GM18517 (cell line): ENCODE results near the gene ASTN2.
"Not testable (repeated sequence)": the region's sequence is repeated elsewhere in the genome, so short reads cannot be mapped to it uniquely, and the experiment has no call there.

Source experiments
- ATAC-seq: cut with Tn5 transposase; IDR thresholded peaks from one replicate; pipeline ENCODE4 v1.9.1; 2021; ENCODE audit warnings: mild to moderate bottlenecking, moderate library complexity; ENCODE audit not compliant: unreplicated experiment

Gene ASTN2

DNA sequence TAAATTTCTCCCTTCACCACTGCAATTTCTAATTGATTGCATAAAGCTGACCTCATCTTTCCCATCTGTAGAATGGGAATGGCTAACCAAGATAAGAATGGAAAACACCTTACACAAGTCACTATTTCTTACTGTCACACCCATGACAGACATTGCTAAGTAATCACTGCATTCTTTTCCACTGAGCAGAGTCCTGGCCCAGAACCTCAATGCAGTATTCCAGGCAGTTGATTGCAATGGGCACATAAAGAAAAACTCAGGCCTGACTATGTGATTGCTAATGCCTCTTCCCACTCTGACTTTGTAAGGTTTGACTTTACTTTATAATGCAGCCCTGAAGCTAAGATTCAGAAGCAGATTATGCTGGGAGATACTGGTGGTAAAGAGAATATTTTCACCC is 698.4 kb downstream of the ASTN2 start:
- no peak for ATAC-seq

DNA sequence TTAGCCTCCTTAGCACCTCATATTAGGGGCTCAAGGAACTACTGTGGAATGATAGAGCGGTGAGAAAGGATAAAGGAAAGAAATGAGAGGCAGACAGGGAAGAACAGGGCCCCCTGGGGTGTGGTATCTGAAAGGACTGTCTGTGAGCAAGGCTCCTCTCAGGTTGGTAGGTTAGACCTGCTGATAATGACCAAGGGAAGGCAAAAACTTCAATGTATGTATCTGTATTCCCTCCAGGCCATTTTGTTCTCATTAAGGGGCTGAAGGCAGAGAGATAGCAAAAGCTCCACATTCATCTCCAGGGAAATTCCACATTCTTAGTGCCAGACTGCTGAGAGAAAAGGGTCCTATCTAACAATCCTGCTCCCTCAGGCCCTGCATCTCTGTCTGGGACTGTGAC is 699.1 kb downstream of the ASTN2 start:
- ATAC-seq: no peak

DNA sequence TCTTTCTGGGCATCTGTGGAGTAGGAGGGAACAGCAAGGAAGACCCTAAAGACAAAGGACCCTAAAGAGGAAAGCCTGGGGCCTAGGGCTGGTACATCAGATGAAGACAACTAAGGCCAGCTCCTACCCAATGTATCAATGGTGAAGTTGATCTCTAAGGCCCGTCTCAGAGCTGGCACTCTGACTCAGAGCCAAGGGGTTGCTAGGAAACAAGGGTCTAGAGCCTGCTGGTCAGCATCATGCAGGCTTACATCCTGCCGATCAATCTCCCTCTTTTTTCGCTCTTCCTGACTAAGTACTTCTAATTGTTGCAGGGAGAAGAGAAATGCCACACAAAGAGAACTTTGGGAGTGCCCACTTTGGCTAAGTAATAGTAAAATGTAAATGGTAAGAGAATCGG is 701.6 kb downstream of the ASTN2 start:
- no peak for ATAC-seq

DNA sequence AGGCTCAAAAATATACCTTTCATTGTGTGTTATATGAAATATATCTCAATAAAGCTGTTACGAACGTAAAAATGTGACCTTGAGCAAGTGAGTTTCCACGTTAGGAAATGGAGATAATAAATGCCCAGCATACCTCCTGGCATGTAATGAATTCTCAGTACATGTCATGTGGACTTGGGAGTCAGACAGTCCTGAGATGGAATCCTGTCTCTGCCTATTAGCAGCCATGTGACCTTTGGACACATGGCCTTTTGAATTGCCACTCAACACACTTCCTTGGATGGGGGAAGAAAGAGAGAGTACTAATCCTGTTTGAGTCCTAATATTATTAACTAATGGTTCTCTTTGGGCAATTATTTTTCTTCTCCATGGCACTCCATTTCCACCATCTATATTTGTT is 702.1 kb downstream of the ASTN2 start:
- ATAC-seq: no peak

DNA sequence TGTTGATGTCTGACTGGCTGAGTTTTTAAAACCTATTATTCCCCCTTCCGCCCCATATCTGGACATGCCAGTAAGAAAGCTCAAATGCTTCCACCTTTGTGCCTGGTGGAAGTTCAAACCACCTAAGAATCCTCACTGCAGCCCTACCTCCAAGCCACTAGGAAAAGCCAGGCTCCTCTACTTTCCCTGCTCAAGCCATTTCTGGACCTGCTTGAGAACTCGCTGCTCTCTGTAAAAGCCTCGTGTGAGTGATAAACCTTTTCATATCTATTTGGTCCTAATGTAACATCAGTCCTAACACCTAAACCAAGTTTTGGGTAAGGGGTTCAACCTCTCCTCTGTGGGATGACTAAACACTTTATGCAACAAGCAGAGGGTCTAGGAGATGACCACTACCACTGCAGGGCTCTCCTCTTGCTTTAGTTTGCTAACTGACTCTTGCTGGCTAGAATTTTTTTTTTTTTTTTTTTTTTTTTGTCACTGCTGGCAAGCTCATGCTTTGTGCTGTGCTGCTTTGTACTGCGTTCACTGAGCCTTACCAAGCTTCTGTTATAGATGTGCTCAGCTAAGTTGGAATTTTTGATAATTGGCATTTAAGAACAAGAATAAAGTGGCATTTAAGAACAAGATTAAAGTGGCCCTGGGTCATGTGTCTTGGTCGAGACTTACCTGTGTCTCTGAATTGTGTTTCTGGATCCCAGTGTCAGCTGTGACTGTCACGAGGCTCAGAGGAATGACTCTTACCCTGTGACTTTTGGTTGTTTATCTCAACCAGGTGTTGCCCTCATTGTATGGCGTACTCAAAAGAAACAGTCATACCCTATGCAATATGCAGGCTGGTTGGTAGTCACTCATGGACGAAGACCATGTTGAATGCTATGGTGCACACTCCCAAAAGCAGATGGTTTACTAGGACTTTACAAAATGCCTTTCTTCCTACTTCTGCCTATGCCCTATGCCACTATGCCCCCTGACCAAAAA is 708.3 kb downstream of the ASTN2 start:
- no peak for ATAC-seq

DNA sequence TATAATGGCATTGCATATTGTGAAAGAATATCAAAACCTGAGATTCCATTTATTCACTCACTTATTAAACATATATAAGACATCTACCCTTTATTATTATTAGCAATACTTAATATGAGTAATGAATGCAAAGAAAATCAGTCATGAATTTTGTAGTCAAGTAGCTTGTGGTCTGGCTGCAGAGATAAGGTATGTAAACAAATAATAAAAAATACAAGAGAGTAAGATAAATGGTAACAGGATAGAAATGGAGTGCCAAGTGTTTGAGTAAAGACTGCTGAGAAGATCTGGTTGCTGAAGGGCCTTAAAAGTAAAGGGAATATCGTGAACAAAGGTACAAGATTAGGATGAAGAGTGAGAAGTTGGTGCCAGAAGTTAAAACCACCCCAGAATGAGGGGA is 709.3 kb downstream of the ASTN2 start:
- ATAC-seq: no peak

DNA sequence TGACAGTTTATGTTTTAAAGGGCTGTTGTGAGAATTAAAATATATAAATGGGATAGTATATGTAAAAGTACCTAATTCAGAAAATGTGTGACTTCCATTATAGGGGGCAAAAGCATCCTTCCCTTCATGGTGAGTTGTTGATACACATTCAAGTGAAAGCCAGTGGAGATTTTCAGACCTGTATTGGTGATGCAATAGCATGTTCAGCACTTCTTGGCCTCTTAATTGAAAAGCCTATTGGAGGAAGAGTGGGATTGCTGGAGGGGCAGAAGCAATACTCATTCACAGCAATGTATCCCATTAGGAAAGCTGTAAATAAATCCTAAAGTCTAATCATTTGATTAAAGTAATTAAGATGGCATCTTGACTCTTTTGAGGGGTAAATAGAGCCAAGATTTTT is 710.4 kb downstream of the ASTN2 start:
- no peak for ATAC-seq

DNA sequence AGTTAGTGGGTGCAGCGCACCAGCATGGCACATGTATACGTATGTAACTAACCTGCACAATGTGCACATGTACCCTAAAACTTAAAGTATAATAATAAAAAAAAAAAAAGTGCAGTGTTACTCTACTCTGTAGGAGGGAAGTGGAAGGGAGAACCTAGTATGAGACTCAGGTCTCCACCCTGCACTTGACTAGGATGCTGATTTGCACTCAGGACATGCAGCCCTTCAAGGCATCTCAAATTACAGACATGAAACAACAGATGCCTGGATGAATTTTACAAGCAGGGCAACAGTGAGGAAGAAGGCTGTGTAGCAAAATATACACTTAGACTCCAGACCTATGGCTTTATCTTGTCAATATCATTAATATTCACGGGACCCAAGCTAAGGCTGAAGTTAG is 711.2 kb downstream of the ASTN2 start:
- no peak for ATAC-seq

DNA sequence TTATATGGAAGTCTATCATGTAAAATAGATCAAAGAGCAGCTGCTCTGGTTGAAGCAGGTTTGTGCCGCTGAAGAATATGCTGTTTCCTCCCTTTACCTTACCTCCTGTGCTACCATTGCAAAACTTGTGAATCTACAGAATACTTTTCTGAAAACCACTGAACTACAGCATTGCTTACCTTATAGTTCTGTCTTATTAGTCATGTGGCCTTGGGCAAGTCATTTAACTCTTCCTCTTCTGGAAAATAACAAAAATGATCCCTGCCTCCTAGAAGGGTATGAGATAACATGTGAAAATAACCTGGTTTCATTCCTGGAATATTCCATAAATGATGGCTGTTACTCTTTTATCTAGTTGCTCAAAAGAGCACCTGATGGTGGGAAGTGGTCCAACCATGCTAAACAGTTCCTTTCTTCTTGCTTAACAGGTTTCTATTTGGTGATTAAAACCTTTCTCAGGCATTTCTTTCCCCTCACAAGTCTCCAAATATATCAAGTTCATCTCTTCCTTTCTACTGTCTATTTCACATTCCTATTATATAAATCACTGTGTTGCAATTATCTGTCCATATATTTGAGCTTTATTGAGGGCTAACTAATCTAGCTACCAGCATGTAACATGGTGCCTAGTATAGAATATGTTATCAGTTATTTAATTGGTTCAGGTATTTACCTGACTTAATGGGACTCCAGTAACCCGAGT is 712.8 kb downstream of the ASTN2 start:
- no peak for ATAC-seq

DNA sequence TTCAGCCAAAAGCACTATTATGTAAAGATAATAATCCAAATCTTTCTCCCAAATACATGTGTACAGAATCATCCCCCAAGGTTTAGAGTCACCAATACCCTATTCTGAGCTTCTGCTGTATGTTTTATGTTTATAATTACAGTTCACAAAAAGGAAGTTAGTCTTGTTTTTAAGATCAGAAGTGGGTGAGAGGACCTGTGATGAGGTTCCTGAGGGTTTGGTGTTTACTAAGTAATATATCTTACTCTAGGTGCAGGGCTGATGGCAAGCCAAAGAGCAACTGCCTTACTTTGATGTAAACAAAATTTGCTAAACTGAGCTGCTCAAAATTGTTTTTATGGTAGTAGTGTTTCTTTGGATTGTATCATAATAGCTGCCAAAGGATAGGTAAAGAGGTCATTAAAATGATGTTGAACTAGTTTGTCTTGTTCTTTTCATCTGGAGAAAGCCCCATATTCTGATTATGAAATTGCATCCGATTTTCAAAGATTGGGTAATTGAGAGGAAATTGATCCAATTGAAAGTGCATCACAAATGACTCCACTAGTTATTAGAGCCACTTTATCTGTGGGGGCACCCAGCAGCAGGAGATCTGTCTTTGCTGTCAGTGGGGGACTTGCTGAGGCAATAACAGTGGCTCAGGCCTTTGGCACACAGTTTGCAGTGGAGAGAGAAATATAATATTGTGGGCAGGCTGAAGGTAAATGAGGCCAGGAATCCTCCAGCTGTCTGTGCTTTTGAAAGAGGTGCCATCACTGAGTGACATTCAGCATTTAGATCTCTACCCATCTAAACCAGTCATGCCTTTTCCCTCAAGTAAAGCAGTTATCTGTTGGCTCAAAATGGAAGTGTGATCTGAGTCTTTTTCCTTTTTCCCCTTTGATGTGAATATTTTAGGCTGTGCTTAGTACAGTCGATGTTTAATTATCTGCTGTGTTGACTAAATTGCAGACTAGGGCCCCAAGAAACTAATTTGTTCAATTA is 713.7 kb downstream of the ASTN2 start:
- no peak for ATAC-seq

DNA sequence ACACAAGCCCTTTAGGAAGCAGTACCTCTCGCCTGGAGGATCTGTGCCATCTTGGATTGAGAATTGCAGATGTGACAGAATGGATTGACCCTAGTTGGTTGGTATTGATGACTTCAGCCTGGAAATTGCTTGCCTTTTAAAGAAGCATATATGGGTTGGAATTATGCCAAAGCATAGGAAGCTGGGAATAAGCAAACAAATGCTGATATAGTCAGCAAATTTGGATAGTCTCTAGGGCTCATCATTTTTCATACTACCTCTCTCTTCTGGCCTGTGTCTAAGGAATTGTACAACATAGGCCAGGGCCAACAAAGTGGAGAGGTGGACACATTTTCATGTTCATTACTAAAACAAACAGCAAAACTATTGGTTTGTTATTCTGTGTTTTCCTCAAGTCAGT is 714.6 kb downstream of the ASTN2 start:
- ATAC-seq: no peak

DNA sequence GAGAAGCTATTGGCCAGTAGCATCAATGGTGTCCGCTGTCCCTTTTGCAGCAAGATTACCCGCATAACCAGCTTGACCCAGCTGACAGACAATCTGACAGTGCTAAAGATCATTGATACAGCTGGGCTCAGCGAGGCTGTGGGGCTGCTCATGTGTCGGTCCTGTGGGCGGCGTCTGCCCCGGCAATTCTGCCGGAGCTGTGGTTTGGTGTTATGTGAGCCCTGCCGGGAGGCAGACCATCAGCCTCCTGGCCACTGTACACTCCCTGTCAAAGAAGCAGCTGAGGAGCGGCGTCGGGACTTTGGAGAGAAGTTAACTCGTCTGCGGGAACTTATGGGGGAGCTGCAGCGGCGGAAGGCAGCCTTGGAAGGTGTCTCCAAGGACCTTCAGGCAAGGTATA is 717.0 kb downstream of the ASTN2 start:
- ATAC-seq: no peak

DNA sequence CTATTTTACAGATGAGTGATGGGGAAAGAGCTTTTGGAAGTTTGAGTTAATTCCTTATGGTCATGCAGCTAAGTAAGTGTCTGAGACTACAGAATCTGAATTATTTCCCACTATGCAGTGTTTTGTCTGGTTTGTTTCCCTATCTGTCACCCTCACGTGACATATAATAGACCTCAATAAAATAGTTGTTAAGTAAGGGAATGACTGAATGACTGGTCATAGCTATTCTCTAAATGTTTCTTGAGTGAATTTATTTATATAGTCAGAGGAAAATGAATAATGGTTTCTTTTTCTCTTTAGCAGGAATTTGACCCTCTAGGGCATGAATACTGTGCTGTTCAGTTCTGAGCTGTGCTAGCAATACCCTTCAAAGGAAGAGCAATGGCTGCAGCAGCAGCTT is 717.5 kb downstream of the ASTN2 start:
- ATAC-seq: no peak

DNA sequence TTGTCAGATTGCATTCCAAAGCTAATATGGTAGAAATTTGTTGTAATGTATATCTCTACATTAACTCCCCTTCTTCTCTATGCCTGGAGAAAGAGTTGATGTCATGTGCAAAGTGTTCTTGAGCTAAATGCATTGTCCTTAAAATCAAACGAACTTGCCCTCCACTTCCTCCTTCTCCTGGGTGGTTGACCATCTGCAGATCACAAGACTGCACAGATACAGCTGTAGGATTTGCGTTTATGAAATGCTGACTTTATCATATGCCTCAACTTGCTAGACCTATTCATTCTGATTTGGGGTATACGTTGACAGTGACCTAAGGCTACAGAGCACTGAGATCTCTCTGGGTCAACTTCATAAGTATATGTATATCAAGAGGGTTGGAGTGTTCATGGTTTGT is 719.4 kb downstream of the ASTN2 start:
- no peak for ATAC-seq

DNA sequence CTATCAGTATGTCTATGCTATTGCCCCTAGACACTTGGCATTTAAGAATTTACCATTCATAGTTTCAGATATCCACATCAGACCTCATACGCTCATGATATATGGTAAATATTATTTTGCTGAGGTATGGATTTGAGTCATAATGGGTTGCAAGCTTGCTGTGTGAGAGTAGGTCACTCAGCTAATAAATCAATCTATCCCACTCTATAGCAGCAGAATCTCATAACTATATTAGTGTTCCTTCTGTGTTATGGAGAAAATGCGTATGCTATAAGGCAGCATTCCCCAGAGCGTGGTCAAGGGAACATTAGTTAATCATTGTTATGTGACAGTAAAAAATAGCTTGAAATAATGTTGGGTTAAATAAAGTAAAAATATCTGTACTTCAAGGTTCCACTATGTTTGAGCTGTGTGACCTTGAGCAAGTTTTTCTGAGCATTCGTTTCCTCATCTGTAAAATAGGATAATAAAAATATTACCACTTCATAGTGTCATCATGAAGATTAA is 720.0 kb downstream of the ASTN2 start:
- no peak for ATAC-seq

DNA sequence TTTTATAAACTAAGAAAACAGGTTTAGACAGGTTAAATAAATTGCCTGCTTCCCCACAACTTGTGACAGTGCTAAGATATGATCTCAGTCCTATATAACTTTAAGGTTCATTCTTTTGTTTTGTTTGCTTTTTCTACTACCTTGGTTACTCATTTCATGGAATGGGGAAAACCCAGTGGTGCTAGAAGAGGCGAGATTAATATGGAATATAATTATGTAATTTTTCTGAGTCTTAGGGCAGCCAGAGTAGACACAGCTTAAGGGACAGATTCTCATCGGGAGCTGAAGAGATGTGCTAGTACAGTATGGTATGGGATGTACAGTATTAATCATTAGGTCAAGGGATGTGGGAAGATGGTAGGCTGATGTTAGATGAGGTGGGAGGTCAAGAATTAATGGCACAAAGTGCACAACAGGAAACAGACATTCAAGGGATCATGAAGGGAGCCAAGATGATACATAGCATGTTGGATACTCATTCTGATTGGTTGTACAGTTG is 721.6 kb downstream of the ASTN2 start:
- no peak for ATAC-seq

DNA sequence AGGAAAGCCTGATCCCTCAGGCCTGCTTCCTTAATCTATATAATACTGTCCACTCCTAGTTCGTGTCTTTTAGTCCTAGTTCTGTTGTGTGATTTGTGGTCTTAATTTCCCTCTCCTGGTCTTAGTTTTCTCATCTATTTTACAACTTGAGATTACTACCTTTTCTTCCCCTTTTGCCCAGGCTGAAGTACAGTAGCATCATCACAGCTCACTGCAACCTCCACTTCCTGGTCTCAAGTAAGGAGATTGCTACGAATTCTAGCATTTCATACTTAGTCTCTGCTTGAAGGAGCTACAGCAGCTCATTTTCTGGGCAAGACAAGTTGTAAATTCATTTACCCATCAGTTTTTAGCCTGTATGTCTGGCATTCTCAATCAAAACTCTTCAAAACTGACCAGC is 722.2 kb downstream of the ASTN2 start:
- ATAC-seq: no peak

DNA sequence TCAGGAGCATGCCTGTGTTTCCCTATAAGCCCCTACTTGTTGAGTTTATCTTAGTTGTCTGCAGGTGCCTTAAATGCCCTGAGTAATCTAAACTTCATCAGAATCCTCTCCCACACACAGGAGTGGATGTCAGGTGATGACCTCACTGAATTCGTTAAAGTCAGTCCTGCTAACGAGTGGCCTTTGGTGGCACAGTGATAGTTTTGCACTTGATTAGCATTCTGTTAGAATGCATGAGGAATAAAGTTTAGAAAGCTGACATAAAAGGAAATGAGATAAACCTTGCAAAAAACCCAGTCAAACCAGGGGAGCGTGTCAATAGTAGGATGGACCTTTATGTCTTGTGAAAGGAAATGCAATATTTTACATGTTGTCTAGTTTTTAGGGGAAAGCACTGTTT is 723.2 kb downstream of the ASTN2 start:
- ATAC-seq: no peak

DNA sequence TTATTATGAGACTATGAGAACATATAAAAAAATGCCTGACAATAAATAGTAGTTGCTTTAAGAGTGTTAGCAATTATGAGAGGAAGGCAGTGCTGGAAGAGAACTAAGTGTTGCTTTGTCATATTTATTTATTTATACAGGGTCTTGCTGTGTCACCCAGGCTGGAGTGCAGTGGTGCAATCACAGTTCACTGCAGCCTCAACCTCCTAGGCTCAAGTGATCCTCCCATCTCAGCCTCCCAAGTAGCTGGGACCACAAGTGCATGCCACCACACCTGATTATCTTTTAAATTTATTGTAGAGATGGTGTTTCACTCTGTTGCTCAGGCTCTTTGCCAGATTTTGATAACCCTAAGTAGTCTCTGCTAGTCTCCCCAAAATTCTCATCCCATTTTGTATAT is 724.1 kb downstream of the ASTN2 start:
- not testable (repeated sequence) for ATAC-seq

DNA sequence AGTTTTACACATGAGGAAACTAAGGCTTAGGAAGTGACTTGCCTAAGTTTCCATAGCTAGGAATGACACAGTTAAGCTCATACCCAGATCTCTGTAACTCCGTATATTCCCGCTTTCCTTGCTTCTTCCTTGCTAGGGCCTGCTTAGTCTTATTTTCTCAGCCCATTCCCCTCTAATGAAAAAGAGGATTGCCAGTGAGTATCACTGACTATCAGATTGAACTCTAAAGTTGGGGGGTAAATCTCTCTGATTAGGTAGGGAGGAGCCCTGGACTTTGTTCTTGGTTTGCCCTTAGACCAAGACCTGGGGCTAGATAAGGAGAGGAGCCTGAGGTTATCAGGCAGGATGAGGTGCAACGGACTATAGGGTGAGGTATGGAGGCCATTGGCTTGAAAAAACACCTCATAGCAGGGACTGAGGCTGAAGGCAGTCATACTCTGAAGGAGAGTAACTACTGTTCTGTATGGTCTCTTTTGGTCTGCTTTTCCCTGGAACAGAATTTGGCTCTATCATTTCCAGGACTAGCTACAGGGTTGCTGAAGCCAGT is 725.3 kb downstream of the ASTN2 start:
- no peak for ATAC-seq
